Stimulated activated CD8-positive, alpha-beta memory T cell treated with anti-CD3 and anti-CD28 coated beads, Interleukin-4, amount 100 ng/mL, for 1 hour (primary cell): ENCODE measurements around the gene DTNBP1.
"Not testable (repeated sequence)": the region's sequence is repeated elsewhere in the genome, so short reads cannot be mapped to it uniquely, and the experiment has no call there.

ENCODE experiments used
- DNase-seq, 2 donors: peaks; one replicate each; pipeline ENCODE4 v3.0.0-alpha.2; 2020; ENCODE audit warnings: low read depth in 2 of 2, low spot score in 1 of 2

The DTNBP1 gene

DNA sequence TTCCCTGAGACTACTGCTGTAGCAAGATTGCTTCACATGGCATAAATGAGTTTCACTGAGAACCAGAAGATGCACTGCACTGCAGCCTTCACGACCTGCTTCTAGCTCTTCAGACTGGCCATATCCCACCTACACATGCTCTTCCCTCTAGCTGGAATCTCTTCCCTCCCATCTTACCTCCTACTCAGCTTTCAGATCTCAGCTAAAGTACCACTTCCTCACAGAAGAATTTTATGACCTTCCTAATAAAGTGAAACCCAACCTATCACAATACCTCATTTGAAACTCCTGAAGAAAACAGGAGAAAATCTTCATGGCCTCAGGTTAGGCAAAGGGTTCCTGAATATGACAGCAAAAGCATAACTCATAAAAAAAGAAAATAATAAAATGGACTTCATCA lies 99.9 kb downstream of the DTNBP1 start:
- DNase-seq, result no peak

DNA sequence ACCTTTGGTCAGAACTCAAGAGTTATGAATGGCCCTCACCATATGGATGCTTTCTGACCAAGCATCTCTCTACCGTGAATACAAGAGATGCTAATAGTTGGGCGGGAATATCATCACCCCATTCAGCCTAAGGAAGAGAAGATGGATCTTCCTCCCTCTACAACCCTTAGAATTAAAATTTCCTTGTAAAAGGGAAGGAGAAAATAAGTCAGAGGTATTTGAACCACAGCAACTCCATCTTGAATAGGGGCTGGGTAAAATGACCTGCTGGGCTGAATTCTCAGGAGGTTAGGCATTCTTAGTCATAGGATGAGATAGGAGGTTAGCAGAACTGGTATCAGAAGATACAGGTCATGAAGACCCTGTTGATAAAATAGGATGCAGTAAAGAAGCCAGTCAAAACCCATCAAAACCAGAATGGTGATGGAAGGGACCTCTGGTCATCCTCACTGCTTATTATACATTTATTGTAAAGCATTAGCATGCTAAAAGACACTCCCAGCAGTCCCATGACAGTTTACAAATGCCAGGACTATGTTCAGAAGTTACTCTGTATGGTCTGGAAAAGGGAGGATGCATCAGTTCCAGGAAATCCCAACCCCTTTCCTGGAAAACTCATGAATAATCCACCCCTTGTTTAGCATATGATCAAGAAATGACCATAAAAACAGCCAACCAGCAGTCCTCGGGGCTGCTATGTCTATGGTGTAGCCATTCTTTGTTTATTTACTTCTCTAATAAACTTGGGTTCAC lies 101.2 kb downstream of the DTNBP1 start:
- no peak for DNase-seq

DNA sequence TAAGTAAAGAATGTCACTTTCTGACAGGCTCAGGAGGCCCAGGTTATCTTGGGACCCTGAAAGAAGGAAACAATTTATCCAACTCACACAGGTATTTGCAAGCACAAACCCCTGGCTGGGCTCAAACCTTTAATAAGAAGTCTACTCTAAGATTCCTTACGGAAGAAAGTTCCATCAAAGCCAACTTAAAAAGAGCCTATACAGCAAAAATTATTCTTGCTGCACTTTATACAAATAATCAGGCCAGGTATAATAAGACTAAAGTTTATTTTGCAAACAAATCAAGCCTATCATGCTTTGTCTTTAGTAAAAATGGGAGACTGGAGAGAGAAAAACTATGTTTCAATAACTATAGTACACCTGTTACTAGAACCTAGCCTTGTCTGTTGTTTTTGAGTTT lies 102.1 kb downstream of the DTNBP1 start:
- no peak for DNase-seq

DNA sequence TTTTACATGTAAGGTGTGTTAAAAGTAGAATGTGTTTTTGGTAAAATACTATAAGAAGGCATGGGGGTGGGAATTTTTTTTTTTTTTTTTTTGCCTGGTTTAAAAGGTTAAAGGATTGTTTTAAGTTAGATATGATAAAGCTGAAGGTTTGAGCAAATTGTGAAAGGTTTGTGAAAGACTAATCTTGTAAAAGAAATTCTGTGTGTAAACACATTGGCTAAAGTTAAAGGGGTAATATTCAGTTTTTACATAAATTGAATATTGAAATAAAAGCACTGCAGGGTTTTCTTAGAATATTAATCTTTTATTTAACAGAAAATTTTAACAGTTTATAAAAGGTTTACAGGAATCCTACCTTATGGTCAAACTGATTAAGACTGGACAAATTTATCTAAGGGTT lies 105.7 kb downstream of the DTNBP1 start:
- no peak for DNase-seq

DNA sequence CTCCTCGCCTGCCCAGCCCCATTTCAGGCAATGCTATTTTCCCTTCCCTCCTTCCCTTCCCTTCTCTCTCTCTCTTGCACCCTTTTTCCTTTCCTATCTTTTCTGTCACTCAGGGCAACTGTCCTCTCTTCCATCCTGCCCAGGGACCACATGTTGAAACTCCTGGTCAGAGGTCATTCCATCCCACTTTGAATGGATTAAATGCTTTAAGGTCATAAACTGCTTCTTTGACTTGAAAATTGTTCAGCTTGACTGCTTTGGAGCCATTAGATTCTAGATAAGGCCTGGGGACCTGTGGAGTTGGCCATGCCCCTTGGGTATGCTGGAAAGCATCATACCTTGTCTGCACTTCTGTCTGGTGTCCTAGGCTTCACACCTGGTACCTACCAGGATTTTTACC lies 106.1 kb downstream of the DTNBP1 start:
- DNase-seq, result no peak

DNA sequence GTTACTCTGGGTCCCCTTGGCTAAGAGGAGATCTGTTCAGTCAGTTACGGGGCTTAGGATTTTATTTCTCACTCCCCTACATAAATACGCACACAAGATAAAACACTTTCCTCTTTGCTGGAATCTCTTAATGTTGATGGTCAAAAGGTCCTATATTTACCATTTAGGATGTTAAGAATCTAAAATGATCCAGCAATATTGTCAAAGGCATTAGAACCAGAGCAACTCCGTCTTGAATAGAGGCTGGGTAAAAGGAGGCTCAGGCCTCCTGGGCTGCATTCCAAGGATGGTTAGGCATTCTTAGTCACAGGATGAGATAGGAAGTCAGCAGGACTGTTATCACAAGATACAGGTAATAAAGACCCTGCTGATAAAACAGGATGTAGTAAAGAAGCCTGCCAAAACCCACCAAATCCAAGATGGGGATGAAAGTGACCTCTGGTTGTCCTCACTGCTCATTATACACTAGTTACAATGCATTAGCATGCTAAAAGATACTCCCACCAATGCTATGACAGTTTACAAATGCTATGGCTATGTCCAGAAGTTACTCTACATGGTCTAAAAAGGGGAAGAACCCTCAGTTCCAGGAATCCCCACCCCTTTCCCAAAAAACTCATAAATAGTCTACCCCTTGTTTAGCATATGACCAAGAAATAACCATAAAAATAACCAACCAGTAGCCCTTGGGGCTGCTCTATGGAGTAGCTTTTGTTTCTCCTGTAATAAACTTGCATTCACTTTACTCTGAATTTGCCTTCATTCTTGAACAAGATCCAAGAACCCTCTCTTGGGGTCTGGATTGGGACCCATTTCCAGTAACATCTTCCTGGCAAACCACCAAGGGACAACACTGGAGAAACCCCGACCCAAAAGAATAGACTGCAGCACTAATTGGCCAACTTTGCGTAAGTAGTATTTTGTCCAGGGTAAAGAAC lies 107.5 kb downstream of the DTNBP1 start:
- no peak for DNase-seq

DNA sequence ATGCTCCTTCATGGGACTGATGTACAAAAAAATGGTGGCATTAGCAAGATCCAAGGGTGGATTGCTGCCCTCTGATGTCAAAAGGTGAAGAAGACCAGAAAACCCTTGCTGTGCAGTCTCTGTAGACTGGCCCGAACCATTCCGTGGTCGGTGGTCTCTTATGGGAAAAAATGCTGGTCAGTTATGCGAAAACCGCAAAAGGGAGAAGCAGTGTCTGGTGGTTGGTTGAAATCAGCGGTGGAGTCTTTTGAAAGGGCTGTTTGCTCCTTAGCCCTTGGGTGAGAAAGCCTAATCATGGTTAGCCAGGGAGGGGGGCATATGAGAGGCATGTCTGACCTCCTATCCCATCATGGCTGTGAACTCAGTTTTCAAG lies 108.1 kb downstream of the DTNBP1 start:
- DNase-seq, result no peak

DNA sequence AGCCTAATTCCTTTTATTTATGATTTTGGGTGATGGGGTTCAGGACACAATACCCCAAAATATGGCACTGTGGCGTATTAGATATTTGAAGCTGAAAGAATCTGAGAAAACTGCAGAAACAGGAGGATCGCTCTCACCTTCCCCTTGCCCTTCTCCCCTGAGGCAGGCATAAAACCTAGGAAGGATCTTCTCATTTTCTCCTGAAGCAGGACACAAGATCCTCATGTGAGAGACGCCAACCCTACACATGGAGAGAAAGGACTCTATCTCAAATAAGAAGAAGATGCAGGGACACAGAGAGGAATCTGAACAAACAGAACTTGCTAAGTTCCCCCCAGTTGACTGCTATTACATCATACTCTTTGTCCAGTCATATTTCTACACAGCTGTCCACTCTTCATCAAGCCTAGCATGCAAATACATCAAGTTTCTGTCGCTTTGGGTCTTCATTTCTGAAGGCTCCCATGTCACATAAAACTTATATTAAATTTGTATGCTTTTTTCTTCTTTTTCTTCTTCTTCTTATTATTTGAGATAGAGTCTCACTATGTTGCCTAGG lies 109.0 kb downstream of the DTNBP1 start:
- DNase-seq, result no peak

DNA sequence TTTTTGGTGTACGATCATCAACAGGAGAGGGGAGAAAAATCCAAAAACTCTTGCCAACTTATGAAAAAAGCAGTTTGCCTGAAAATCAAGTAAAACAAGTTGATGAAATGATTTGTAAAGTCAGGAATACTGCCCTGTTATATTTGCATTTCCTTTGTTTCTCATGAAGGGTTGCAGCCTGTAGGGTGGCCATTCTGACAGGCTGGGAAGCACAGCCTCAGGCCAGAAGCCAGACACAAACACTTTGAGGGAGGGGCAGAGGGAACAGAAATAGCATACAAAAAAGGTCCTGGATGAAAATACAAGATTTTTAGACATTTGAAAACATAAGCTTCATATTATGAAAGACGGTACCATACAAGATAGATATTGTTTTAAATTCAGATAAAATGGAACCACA lies 109.8 kb downstream of the DTNBP1 start:
- no peak for DNase-seq

DNA sequence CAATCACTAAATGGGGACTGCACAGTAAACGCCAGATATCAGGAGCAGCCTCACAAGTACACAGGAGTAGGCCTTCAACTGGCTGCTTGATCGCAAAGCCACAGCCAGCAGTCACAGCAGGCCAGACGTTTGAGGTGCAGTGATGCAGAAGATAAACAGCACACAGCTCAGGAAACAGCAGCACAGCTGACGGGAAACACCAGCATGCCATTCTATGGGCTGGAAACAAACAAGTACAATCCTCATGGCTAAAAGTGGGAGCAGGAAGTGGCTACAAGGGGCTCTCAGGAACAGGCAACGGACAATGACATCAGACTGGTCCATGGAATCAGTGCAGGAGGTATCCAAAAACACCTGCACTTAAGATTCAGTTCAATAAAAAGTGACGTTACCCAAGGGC lies 111.0 kb downstream of the DTNBP1 start:
- DNase-seq, result no peak

DNA sequence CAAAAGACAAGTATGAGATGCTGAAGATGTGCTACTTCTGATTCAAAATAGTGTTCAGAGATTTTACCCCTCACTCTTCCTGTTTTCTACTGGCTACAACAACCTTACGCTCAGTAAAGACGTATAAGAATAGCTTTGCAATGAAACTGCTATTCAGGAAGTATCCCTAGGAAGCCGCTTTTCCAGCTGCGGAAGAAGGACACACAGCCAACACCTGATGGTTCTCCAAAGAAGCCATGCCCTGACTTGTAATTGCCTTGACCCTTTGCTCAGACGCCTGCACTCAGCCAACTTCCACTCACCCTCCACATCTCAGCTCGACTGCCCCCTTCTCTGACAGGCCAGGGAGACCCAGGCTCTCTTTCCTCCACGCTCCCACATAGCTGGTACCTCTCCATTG lies 111.6 kb downstream of the DTNBP1 start:
- DNase-seq, result no peak

DNA sequence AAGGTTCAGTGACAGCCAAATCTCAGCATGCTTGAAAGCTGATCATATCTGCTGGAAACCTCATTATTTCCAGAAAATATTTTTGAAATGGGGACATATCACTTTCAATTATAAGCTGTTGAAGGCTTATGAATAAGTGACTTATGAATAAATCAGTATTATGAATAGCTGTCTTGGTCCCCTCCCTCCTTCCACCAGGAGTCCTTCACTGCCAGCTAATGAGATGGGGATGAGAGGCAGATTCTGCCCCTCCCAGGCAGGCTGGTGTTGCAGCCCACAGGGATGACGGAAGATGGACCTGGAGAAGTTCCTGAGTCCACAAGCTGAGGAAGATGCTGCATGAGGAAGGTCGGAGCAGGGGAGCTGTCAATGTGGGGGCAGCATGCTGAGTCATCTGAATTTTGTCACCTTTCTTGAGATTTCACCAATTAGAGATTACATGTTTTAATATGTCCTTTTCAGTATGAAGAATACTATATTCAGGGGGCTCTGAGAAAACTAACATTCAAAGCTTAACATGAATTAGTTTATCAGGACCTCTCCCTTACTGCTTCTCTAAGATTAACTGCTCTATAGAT lies 112.2 kb downstream of the DTNBP1 start:
- DNase-seq, result no peak

DNA sequence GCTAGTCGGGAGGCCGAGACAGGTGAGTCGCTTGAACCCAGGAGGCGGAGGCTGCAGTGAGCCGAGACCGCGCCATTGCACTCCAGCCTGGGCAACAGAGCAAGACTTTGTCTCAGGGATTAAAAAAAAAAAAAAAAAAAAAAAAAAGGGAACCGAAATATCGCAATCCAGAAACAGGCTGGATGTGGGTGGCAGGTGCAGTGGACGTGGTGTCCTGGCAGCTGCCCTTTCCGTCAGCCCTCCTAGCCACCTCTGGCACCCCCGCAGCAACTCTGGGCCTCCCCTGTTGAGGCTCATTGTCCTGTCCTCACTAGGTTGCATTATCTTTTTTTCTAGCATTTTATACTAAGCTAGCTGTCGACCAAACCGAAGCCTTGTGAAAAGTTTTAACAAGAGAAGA lies 113.5 kb downstream of the DTNBP1 start:
- no peak for DNase-seq

DNA sequence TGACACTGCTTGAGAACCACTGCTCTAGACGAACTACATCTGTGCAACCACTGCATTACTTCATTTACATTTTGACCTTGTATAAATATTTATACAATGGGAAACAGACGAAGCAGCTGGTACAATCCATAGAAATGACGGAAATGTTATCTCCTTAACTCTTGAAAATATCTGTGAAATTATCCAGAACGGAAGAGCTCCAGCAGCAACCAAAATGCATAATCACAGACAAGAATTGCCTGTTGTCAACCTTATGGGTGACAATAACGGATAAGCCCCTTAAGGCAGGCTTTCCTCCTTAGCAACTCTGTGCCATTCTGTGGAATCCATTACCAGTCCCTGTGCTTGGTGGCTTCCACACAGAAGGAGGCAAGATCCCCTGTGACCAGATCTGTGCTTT lies 115.4 kb downstream of the DTNBP1 start:
- no peak for DNase-seq

DNA sequence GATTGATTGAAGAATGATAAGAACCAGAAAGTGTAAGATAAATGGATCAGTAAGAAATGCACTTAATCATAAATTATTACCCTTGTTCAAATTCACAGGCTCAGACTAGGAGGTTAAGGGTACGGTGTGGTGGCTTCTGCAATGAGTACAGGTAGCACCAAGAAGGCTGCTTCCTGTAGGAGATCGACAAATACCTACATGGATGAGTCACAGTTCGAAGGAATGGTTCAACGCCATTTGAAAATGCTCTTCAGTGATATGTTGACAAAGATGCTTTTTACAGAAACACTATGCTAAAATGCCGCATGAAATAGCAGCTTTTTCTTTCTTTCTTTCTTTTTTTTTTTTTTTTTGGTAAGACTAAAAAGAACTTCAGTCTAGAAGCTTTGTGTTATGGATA lies 116.2 kb downstream of the DTNBP1 start:
- DNase-seq, result no peak

DNA sequence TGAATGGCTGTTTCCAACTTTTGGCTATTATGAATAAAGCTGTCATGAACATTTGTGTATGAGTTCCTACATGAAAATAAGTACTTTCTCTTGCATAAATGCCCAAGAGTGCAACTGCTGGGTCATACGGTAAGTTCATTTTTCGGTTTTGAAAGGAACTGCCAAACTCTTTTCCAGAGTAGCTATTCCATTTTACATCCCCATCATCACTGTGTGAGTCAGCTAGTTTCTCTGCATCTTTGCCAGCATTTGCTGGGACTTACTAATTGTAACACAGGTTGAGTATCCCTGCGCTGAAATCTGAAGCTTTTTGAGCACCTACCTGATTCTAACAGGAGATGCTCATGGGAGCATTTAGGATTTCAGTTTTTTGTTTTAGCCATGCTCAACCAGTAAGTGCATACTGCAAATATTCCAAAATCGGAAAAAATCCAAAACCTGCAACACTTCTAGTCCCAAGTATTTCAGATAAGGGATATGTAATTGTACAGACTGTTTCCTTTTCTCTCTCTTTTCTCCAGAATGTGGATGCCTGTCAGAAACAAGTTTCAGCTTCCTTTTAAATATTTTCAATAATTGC lies 118.4 kb downstream of the DTNBP1 start:
- no peak for DNase-seq

DNA sequence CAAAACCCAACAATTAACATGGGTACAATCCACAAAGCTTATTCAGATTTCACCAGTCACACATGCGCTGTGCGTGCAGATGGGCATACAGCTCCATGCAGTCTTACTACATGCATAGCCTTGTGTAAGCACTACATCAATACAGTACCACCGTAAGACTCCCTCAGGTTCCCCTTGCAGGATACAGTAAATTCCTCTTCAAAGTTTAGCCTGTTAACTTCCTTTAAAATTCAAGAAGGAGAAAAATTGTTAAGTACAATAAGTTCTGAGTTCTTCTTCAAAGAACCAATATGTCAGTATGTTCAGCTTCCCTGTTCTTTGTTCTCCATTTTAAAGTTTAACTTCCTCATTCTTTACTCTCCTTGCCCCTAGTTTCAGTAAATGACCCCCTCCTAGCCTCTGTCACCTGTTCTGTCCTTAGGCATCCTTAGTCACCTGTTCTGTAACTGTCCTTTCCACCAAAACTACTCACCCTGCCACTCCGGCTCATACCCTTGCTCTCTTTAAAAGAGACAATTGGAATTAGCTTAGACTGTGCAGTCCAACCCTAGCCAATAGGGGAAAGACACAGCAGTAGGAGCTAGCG lies 119.4 kb downstream of the DTNBP1 start:
- not testable (repeated sequence) for DNase-seq

DNA sequence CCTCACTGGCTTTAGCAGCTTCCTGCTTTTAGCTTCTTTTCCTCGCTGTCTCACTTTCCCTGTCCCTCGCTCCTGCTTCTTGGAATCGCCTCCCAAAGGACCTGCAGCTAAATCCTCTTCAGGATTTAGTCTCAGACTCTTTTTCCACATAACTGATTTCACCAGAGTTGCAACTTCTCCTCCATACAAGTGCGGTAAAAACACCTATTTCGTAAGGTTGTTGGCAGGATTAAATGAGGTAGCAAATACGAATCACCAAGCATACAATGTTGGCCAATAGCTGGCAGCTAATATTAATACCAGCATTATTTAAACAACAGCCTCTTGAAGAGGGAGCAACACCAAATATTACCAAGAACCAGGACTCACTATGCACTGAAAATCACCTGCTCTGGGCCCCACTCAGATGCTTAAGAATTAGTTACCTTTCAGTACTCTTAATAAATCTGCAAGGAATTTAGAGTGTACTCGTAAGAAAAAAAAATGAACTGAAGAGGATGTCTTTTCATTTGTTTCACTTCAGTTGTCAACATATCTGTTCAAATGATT lies 123.0 kb downstream of the DTNBP1 start:
- DNase-seq, result no peak

DNA sequence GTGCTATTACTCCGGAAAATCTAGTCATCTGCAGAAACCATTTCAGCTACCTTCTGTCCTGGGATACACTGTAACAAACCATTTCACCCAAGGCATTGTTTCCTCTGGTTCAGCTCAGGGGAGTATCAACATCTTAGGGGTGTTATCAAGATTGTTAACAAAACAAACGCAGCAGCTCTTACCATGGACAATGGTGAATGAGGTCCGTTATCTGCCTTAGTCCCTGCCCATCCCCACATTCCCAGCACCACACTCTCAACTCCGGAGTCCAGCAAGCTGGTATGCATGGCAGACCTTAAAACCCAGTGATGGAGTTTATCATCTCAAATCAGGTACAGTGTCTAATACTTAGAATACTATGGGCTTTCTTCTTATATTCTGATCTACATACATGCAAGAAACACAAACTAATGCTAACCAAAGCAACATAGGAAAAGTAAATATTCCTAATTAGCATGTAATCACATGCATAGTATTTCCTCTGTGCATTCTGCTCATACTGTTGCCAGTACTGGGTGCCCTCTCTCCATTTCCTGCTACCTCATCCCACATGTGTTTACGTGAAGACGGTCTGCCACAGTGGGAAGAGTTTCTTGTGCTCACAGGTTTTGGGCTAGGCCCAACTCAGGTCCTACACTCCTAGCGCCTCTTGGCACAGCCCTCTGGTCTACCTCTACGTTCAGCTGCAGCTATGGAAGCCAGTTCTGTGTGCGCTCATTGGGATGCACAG lies 123.9 kb downstream of the DTNBP1 start:
- no peak for DNase-seq

DNA sequence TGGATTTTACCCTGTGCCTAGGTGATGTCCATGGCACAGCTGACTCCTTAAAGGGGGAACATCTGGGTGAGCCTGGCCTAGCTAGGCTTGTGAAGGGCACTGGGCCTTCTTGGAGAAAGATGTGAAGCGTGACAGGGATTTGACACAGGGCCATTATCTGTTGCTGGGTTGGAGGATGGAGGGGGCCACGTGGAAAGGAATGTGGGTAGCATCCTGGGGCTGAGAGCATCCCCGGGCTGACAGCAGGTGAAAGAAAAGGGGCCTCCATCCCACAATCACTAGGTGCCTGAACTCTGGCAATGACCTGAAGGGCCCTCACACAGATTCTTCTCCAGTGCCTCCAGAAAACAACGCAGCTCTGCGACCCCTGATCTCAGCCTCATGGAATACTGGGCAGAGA lies 124.7 kb downstream of the DTNBP1 start:
- DNase-seq, result no peak
